Measurements from ENCODE around the gene VAV2. TPM values are rescaled to one million over a fixed set of nuclear protein-coding genes. Genes with fewer than 3 reads are reported as not detected.
A peak's percentile ranks its signal among the peaks of the same experiment; 100 is the strongest.

VAV2 gene
- total RNA-seq, 4 donors from 2014 or later, result 4.7 to 42.2 (median 15.8) TPM

- intact Hi-C loops (cut with DNase I; ENCODE audit: low total_unique reads), result no loop called here
- H3K4me3 ChIP-seq, result no peak overlapping the region
Observed at GRCh38 chr9:134026581-134026980, 34.5 kb upstream of the VAV2 start.

GRCh38 chr9:134025606-134026541 is 33.8 kb upstream of the VAV2 start:
- no peak for TF ChIP-seq POLR2A (IDR thresholded peaks at IDR 0.05)
- no peak for TF ChIP-seq CTCF (IDR thresholded peaks at IDR 0.05)
- Histone ChIP-seq H3K27me3 (no peaks in the 10 kb centered on the region), H3K4me3 (peak overlapping the region; percentile 68 to 87), H3K4me1 (no peaks in the 10 kb centered on the region), H3K9me3 (no peaks in the 10 kb centered on the region), H3K36me3 (no peaks in the 10 kb centered on the region), H3K27ac (peak overlapping the region; percentile 68 to 79)
- intact Hi-C loops (cut with DNase I; ENCODE audit: low total_unique reads), result no loop called here
- peak; percentile 46 to 58 for DNase-seq

More at GRCh38 chr9:134026581-134026980, 34.5 kb upstream of the VAV2 start:
- Histone ChIP-seq H3K9me3 (no peaks in the 10 kb centered on the region), H3K36me3 (no peaks in the 10 kb centered on the region), H3K27ac (no peak overlapping the region), H3K27me3 (no peaks in the 10 kb centered on the region), H3K4me1 (no peaks in the 10 kb centered on the region)
- TF ChIP-seq POLR2A (IDR thresholded peaks at IDR 0.05) (no peak), CTCF (IDR thresholded peaks at IDR 0.05) (no peak)
- peak in 1 of 2 donors; percentile 37 for DNase-seq

- no peaks in the 10 kb centered on the region for H3K4me1 ChIP-seq
- peak within 1 kb of the TSS; percentile 68 to 87 for H3K4me3 ChIP-seq
- H3K27ac ChIP-seq, result peak within 1 kb of the TSS; percentile 68 to 79
- DNase-seq, result peak; percentile 95 to 98
- no peaks in the 10 kb centered on the region for H3K9me3 ChIP-seq
- TF ChIP-seq CTCF (IDR thresholded peaks at IDR 0.05), result no peak
- TF ChIP-seq POLR2A (IDR thresholded peaks at IDR 0.05), result peak in 1 of 2 donors; percentile 26
- H3K36me3 ChIP-seq, result no peaks in the 10 kb centered on the region
- no peaks in the 10 kb centered on the region for H3K27me3 ChIP-seq
- intact Hi-C loops (cut with DNase I; ENCODE audit: low total_unique reads), result no loop called here
Observed at GRCh38 chr9:134024828-134025605, 32.9 kb upstream of the VAV2 start, which contains the start of gene BRD3OS. TSS of gene BRD3OS (plus strand) at chr9:134025481. CDS start at chr9:134026748, 1,267 bp downstream.

GRCh38 chr9:134024214-134024792 is 32.2 kb upstream of the VAV2 start:
- no peaks in the 10 kb centered on the region for H3K36me3 ChIP-seq
- H3K27me3 ChIP-seq, result no peaks in the 10 kb centered on the region
- DNase-seq, result no peak
- H3K27ac ChIP-seq, result peak overlapping the region; percentile 59 to 79
- peak overlapping the region in 1 of 2 donors; percentile 8 for H3K4me3 ChIP-seq
- TF ChIP-seq POLR2A (IDR thresholded peaks at IDR 0.05), result no peak
- TF ChIP-seq CTCF (IDR thresholded peaks at IDR 0.05), result no peak
- intact Hi-C loops (cut with DNase I; ENCODE audit: low total_unique reads), result no loop called here
- no peaks in the 10 kb centered on the region for H3K9me3 ChIP-seq
- no peaks in the 10 kb centered on the region for H3K4me1 ChIP-seq

Measured in uterus (tissue), 4 donors.